ENCODE results near the gene PCDHGA10. TPM values are rescaled to one million over a fixed set of nuclear protein-coding genes. Genes with fewer than 3 reads are reported as not detected.
"Not testable (repeated sequence)": the region's sequence is repeated elsewhere in the genome, so short reads cannot be mapped to it uniquely, and the experiment has no call there.

Gene PCDHGA10
- total RNA-seq, 1 donor from 2014 or later: 4.9 TPM

- DNase-seq: no peak
Measured at GRCh38 chr5:141420855-141421488, 8.2 kb downstream of the PCDHGA10 start, which contains the start of gene PCDHGA11. Gene PCDHGA11, plus strand, starts transcription at chr5:141421051. Its CDS starts 177 bp downstream, at chr5:141421228.

GRCh38 chr5:141421489-141421855 lies 8.7 kb downstream of the PCDHGA10 start:
- no peak for DNase-seq

- no peak for DNase-seq
Measured at GRCh38 chr5:141422742-141423291, 10.0 kb downstream of the PCDHGA10 start.

GRCh38 chr5:141427783-141428426 lies 15.1 kb downstream of the PCDHGA10 start:
- DNase-seq: no peak

- peak; percentile 12 for DNase-seq
Measured at GRCh38 chr5:141430332-141431113, 17.7 kb downstream of the PCDHGA10 start, which contains the start of gene PCDHGA12. Gene PCDHGA12, plus strand, starts transcription at chr5:141430507. Its CDS starts 253 bp downstream, at chr5:141430760.

- no peak for DNase-seq
Measured at GRCh38 chr5:141431286-141431685, 18.5 kb downstream of the PCDHGA10 start.

GRCh38 chr5:141432308-141432707 lies 19.5 kb downstream of the PCDHGA10 start:
- DNase-seq: not testable (repeated sequence)

GRCh38 chr5:141432726-141433125 lies 19.9 kb downstream of the PCDHGA10 start:
- DNase-seq: not testable (repeated sequence)

GRCh38 chr5:141434006-141434405 lies 21.2 kb downstream of the PCDHGA10 start:
- no peak for DNase-seq

- DNase-seq: no peak
Measured at GRCh38 chr5:141437221-141437620, 24.4 kb downstream of the PCDHGA10 start.

- DNase-seq: no peak
Measured at GRCh38 chr5:141439411-141440141, 26.8 kb downstream of the PCDHGA10 start.

GRCh38 chr5:141440341-141440740 lies 27.6 kb downstream of the PCDHGA10 start:
- no peak for DNase-seq

- no peak for DNase-seq
Measured at GRCh38 chr5:141441571-141442170, 28.9 kb downstream of the PCDHGA10 start.

GRCh38 chr5:141465351-141465750 lies 52.6 kb downstream of the PCDHGA10 start:
- DNase-seq: no peak

Other genes starting within 250 kb of the PCDHGA10 start
- 1.1 TPM for gene PCDHB7, start 240.3 kb upstream of the PCDHGA10 start, total RNA-seq
- gene PCDHB8, start 235.2 kb upstream of the PCDHGA10 start, total RNA-seq: 0.49 TPM
- 2.5 TPM for gene PCDHB16, start 230.6 kb upstream of the PCDHGA10 start, total RNA-seq
- 0.89 TPM for gene PCDHB9, start 225.8 kb upstream of the PCDHGA10 start, total RNA-seq
- gene PCDHB10, start 220.6 kb upstream of the PCDHGA10 start, total RNA-seq: 1.8 TPM
- 3.5 TPM for gene PCDHB11, start 213.4 kb upstream of the PCDHGA10 start, total RNA-seq
- gene PCDHB12, start 204.3 kb upstream of the PCDHGA10 start, total RNA-seq: 2.2 TPM
- gene PCDHB13, start 199.1 kb upstream of the PCDHGA10 start, total RNA-seq: 2.9 TPM
- gene PCDHB14, start 189.6 kb upstream of the PCDHGA10 start, total RNA-seq: 3.8 TPM
- gene PCDHB15, start 167.6 kb upstream of the PCDHGA10 start, total RNA-seq: 3.6 TPM
- 1.4 TPM for gene SLC25A2, start 108.9 kb upstream of the PCDHGA10 start, total RNA-seq
- 88.8 TPM for gene TAF7, start 92.2 kb upstream of the PCDHGA10 start, total RNA-seq
- 0.39 TPM for gene PCDHGA1, start 82.5 kb upstream of the PCDHGA10 start, total RNA-seq
- gene PCDHGA2, start 74.2 kb upstream of the PCDHGA10 start, total RNA-seq: 3.6 TPM
- gene PCDHGA3, start 69.2 kb upstream of the PCDHGA10 start, total RNA-seq: 1.6 TPM
- gene PCDHGB1, start 62.9 kb upstream of the PCDHGA10 start, total RNA-seq: 2.6 TPM
- gene PCDHGA4, start 58.0 kb upstream of the PCDHGA10 start, total RNA-seq: 2.9 TPM
- 3.3 TPM for gene PCDHGB2, start 53.0 kb upstream of the PCDHGA10 start, total RNA-seq
- 3.6 TPM for gene PCDHGA5, start 48.8 kb upstream of the PCDHGA10 start, total RNA-seq
- 4.3 TPM for gene PCDHGB3, start 42.7 kb upstream of the PCDHGA10 start, total RNA-seq
- gene PCDHGA6, start 39.1 kb upstream of the PCDHGA10 start, total RNA-seq: 3.6 TPM
- gene PCDHGA7, start 30.2 kb upstream of the PCDHGA10 start, total RNA-seq: 3.5 TPM
- gene PCDHGB4, start 25.3 kb upstream of the PCDHGA10 start, total RNA-seq: 6.1 TPM
- gene PCDHGA8, start 20.4 kb upstream of the PCDHGA10 start, total RNA-seq: 3.3 TPM
- gene PCDHGB5, start 15.0 kb upstream of the PCDHGA10 start, total RNA-seq: 8.0 TPM
- gene PCDHGA9, start 10.2 kb upstream of the PCDHGA10 start, total RNA-seq: 4.2 TPM
- 5.6 TPM for gene PCDHGB6, start 5.0 kb upstream of the PCDHGA10 start, total RNA-seq
- gene PCDHGB7, start 4.7 kb downstream of the PCDHGA10 start, total RNA-seq: 7.6 TPM
- 6.1 TPM for gene PCDHGA11, start 8.1 kb downstream of the PCDHGA10 start, total RNA-seq
- 3.9 TPM for gene PCDHGA12, start 17.5 kb downstream of the PCDHGA10 start, total RNA-seq
- 36.7 TPM for gene PCDHGC3, start 63.0 kb downstream of the PCDHGA10 start, total RNA-seq
- gene PCDHGC4, start 72.0 kb downstream of the PCDHGA10 start, total RNA-seq: 5.3 TPM
- 2.9 TPM for gene PCDHGC5, start 76.1 kb downstream of the PCDHGA10 start, total RNA-seq
- gene DIAPH1, start 206.0 kb downstream of the PCDHGA10 start, total RNA-seq: 23.3 TPM
- 60.5 TPM for gene HDAC3, start 223.9 kb downstream of the PCDHGA10 start, total RNA-seq
- gene RELL2, start 224.0 kb downstream of the PCDHGA10 start, total RNA-seq: 1.1 TPM
- gene FCHSD1, start 238.4 kb downstream of the PCDHGA10 start, total RNA-seq: 22.4 TPM

Data from skin of body (tissue), 2 donors.